ENCODE data around the gene GREB1. TPM values are rescaled to one million over a fixed set of nuclear protein-coding genes. Genes with fewer than 3 reads are reported as not detected.

Gene GREB1
- total RNA-seq, 1 experiment from 2014 or later: 16.5 TPM

DNA sequence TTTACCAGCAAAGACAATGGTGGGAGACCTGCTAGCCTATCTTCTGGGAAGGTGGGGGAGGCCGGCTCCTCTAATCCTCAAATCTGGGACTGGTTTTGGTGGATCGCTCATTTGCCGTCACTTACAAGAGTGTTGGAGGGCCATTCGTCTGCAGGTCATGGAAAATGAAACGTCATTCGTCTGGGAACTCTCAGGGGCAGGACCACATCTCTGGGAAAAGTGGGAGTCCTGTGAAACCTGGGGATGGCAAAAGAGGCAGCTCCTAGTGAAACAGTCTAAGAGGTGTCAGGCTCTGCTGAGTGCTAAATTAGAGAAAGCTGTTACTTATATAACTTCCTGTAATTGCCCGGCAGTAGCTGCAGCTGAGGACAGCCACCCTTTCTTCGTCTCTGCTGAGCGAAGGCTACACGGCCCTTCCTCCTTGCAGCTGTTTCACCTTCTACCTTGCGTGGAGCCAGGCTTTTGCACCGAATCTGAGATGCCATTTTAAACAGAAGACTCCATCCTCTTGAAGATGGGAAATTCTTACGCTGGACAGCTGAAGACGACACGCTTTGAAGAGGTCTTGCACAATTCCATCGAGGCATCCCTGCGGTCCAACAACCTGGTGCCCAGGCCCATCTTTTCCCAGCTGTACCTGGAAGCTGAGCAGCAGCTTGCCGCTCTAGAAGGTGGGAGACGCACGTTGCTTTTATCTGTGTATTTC is 22.4 kb downstream of the GREB1 start:
- H3K79me1 ChIP-seq (ENCODE audit: insufficient read depth, low read depth, low read length, poor library complexity, severe bottlenecking): no peaks in the 10 kb centered on the region
- WGBS (ENCODE audit: extremely low coverage, insufficient read length, low lambda C conversion rate): no CpG with 5 or more reads among the region's 20 CpGs
- no peak overlapping the region for H2BK5ac ChIP-seq (ENCODE audit: insufficient read length, low read length)
- H4K5ac ChIP-seq (ENCODE audit: insufficient read length, low read depth, low read length): no peak overlapping the region
- H4K91ac ChIP-seq (ENCODE audit: insufficient read length, low read depth, low read length): no peak overlapping the region
- no peaks in the 10 kb centered on the region for H3K27me3 ChIP-seq (ENCODE audit: insufficient read depth, low read length)
- H3K9me3 Mint-ChIP-seq: no peaks in the 10 kb centered on the region
- H4K20me1 ChIP-seq (ENCODE audit: control insufficient read depth, insufficient read depth, insufficient read length): peaks cover 2% of the 10 kb centered on the region
- H3K14ac ChIP-seq (ENCODE audit: insufficient read depth, low read length): no peak overlapping the region
- H3K27ac Mint-ChIP-seq: peak overlapping the region in 2 of 3 experiments; percentile 51 to 53; a peak in 3 of 7 replicates
- no peaks in the 10 kb centered on the region; the same call in 1 of the 2 replicates for H3K27me3 Mint-ChIP-seq (ENCODE audit: low read depth)
- H3K36me3 Mint-ChIP-seq (ENCODE audit: insufficient read depth in 1 of 3, low read depth in 3 of 3): peaks cover 0 to 5% (median 0%) of the 10 kb centered on the region in 3 experiments; a peak in 1 of 7 replicates
- no peak overlapping the region for H3K9ac ChIP-seq (ENCODE audit: extremely low read depth, insufficient read length, low read length)
- no peak overlapping the region for H3K4ac ChIP-seq (ENCODE audit: low read depth, low read length)
- no peaks in the 10 kb centered on the region for H3K9me3 ChIP-seq (ENCODE audit: control insufficient read depth, low read depth, low read length)
- H2BK15ac ChIP-seq (ENCODE audit: low read depth, low read length): no peak overlapping the region
- H3K56ac ChIP-seq (ENCODE audit: insufficient read length, low read depth, low read length): no peak overlapping the region
- no peak overlapping the region for H2BK120ac ChIP-seq (ENCODE audit: low read depth, low read length, poor library complexity, severe bottlenecking)
- TF ChIP-seq CTCF (conservative IDR thresholded peaks at IDR 0.05): no peak
- no peaks in the 10 kb centered on the region for H3K23me2 ChIP-seq (ENCODE audit: insufficient read length, low read depth, low read length, poor library complexity, severe bottlenecking)
- H3K18ac ChIP-seq (ENCODE audit: insufficient read length, low read depth, low read length): no peak overlapping the region
- H3K4me3 Mint-ChIP-seq: no peak overlapping the region
- H2BK12ac ChIP-seq (ENCODE audit: insufficient read length, low read depth, low read length): no peak overlapping the region
- H2AK5ac ChIP-seq (ENCODE audit: insufficient read length, low read length): no peak overlapping the region
- no peak overlapping the region for H2BK20ac ChIP-seq (ENCODE audit: low read depth, low read length, poor library complexity, severe bottlenecking)
- H3T11ph ChIP-seq (ENCODE audit: low read length): no peak overlapping the region
- no peaks in the 10 kb centered on the region for H3K79me2 ChIP-seq (ENCODE audit: insufficient read depth, low read length)
- H3K4me2 ChIP-seq (ENCODE audit: insufficient read depth, insufficient read length, low read length): no peak overlapping the region
- H3K4me1 Mint-ChIP-seq: peaks cover 27 to 47% of the 10 kb centered on the region in 2 experiments
- no peak overlapping the region for H2AFZ ChIP-seq (ENCODE audit: low read length)
- H3K23ac ChIP-seq (ENCODE audit: insufficient read length, low read depth, low read length): no peak overlapping the region
- H3K27ac ChIP-seq (ENCODE audit: insufficient read length, low read depth, low read length): no peak overlapping the region
- no peak overlapping the region for H4K8ac ChIP-seq (replicated peaks; ENCODE audit: insufficient read length, low read depth, low read length)
- peaks cover 10% of the 10 kb centered on the region; the same call in 1 of the 2 replicates for H3K4me1 ChIP-seq (ENCODE audit: insufficient read depth, low read length)
- DNase-seq: no peak
